T-cell (primary cell): Measurements from ENCODE around the gene CDKN2B. TPM values are rescaled to one million over a fixed set of nuclear protein-coding genes. Genes with fewer than 3 reads are reported as not detected.
A peak's percentile ranks its signal among the peaks of the same experiment; 100 is the strongest.

Source experiments
- ATAC-seq, 4 experiments: fragments of 200-7000 bp in 3 of 4; fragments of 150-1000 bp in 1 of 4; cut with Tn5 transposase; replicated peaks in 1 of 4; 1 replicate in 3 of 4; 2 replicates in 1 of 4; pipeline ENCODE4 v1.10.0; 2021; ENCODE audit warnings: moderate library complexity in 3 of 4, mild to moderate bottlenecking in 2 of 4, moderate number of reproducible peaks in 1 of 4
- CTCF ChIA-PET, 2 donors: fragments of 300-600 bp; sonication (Branson Sonifier 250); formaldehyde crosslinking; loops; one replicate each; lab custom pipeline; 2022; ENCODE audit warnings: antibody characterized with exemption in 2 of 2; lab: Charles Lee
- POLR2A ChIA-PET, 2 donors: fragments of 300-600 bp; sonication (Branson Sonifier 250); formaldehyde crosslinking; loops; one replicate each; lab custom pipeline; 2022; ENCODE audit warnings: antibody characterized with exemption in 2 of 2; lab: Charles Lee
- DNase-seq, 35 experiments: peaks; one replicate each; pipeline versions ENCODE4 v3.0.0 to v3.0.0-alpha.2; 2013 to 2023
- H3K27ac ChIP-seq: one replicate; pipeline ENCODE4 v1.5.1; 2013; ENCODE audit warnings: low read length
- H3K27me3 ChIP-seq, 2 experiments: replicated peaks in 1 of 2; 1 replicate in 1 of 2; 2 replicates in 1 of 2; pipeline versions ENCODE4 v1.6.1 to v1.7.0; 2013; ENCODE audit warnings: low read length in 1 of 2, mixed read lengths in 1 of 2; ENCODE audit not compliant: control insufficient read depth in 2 of 2, insufficient read depth in 2 of 2; ENCODE audit errors: extremely low read depth in 1 of 2
- H3K36me3 ChIP-seq, 2 donors: 1 replicate in 1 of 2; 2 replicates in 1 of 2; pipeline versions ENCODE4 v1.6.1 to v1.7.0; 2013; ENCODE audit warnings: low read length in 1 of 2; ENCODE audit not compliant: control insufficient read depth in 2 of 2, insufficient read depth in 1 of 2; ENCODE audit errors: extremely low read depth in 1 of 2
- H3K4me1 ChIP-seq, 2 experiments: 1 replicate in 1 of 2; 2 replicates in 1 of 2; pipeline versions ENCODE4 v1.6.1 to v1.7.0; 2013; ENCODE audit warnings: low read length in 2 of 2, mixed read lengths in 1 of 2; ENCODE audit not compliant: insufficient read depth in 2 of 2, control insufficient read depth in 1 of 2; ENCODE audit errors: extremely low read depth in 1 of 2
- H3K4me3 ChIP-seq, 2 donors: 1 replicate in 1 of 2; 2 replicates in 1 of 2; pipeline versions ENCODE4 v1.5.1 to v1.7.0; 2013; ENCODE audit warnings: mild to moderate bottlenecking in 2 of 2, low read length in 1 of 2, moderate library complexity in 1 of 2; ENCODE audit not compliant: control insufficient read depth in 1 of 2; ENCODE audit errors: extremely low read depth in 1 of 2
- H3K9me3 ChIP-seq: 2 replicates; pipeline ENCODE4 v1.7.0; 2013
- H3K27ac Mint-ChIP-seq, 2 donors: one replicate each; pipeline ENCODE4 v1.8.0; 2020 to 2021; ENCODE audit warnings: mild to moderate bottlenecking in 2 of 2, mixed read lengths in 2 of 2
- H3K27me3 Mint-ChIP-seq, 2 donors: one replicate each; pipeline ENCODE4 v1.8.0; 2021 to 2022; ENCODE audit warnings: mixed read lengths in 2 of 2
- H3K36me3 Mint-ChIP-seq: one replicate; pipeline ENCODE4 v1.8.0; 2021; ENCODE audit warnings: mixed read lengths
- H3K4me1 Mint-ChIP-seq, 3 donors: one replicate each; pipeline ENCODE4 v1.8.0; 2020 to 2022; ENCODE audit warnings: mixed read lengths in 3 of 3, mild to moderate bottlenecking in 1 of 3
- H3K4me3 Mint-ChIP-seq, 3 donors: one replicate each; pipeline ENCODE4 v1.8.0; 2020 to 2022; ENCODE audit warnings: mild to moderate bottlenecking in 3 of 3, mixed read lengths in 3 of 3, moderate library complexity in 3 of 3
- H3K9me3 Mint-ChIP-seq, 3 donors: one replicate each; pipeline ENCODE4 v1.8.0; 2020 to 2022; ENCODE audit warnings: mixed read lengths in 3 of 3
- WGBS: methylation state at CpG from one replicate; pipeline ENCODE4 v1.1.5; 2013; ENCODE audit warnings: missing lambda C conversion rate; ENCODE audit not compliant: insufficient coverage; 5-methylcytosine and 5-hydroxymethylcytosine counted together
- total RNA-seq, 35 experiments: library from RNA in 6 of 35; stranded (reverse) in 6 of 35; fragments of 120-200 nt in 1 of 35; gene quantifications; one replicate each; pipeline versions ENCODE4 v1.2.1 to v1.2.4 and lab custom pipeline; 2013 to 2026

CDKN2B gene
- total RNA-seq, 5 donors from 2014 or later (not counting 1 experiment from before 2014, with no cell fraction given) = 0.33 to 4.4 (median 1.4) TPM

- ChIA-PET POLR2A (interaction anchor here in 1 of 2 donors (0.7 kb wide), 1 partner anchor 155 kb away, joined by 4 read pairs; no protein-coding TSS in a partner anchor), CTCF (interaction anchor here in 1 of 2 donors (0.5 to 1.4 kb wide), 6 partner anchors 24 to 199 kb away, joined by 3 to 8 read pairs (median 4); no protein-coding TSS in a partner anchor)
- no peak overlapping the region for H3K27ac Mint-ChIP-seq
- no peaks in the 10 kb centered on the region for H3K9me3 Mint-ChIP-seq
- Histone ChIP-seq H3K27ac (no peak overlapping the region), H3K36me3 (no peaks in the 10 kb centered on the region), H3K4me1 (peaks cover 6 to 13% of the 10 kb centered on the region in 2 experiments), H3K9me3 (no peaks in the 10 kb centered on the region), H3K4me3 (no peak overlapping the region), H3K27me3 (peaks cover 16 to 27% of the 10 kb centered on the region in 2 experiments)
- peaks cover 38% of the 10 kb centered on the region in 2 donors for H3K27me3 Mint-ChIP-seq
- no peak overlapping the region for H3K4me3 Mint-ChIP-seq
- H3K36me3 Mint-ChIP-seq = no peaks in the 10 kb centered on the region
- peaks cover 12 to 17% (median 13%) of the 10 kb centered on the region in 3 donors for H3K4me1 Mint-ChIP-seq
- peak in 1 of 35 experiments; percentile 41 for DNase-seq
- 13% methylated on average over 7 of the region's 13 CpGs for WGBS
- no peak for ATAC-seq
Measured at GRCh38 chr9:22010866-22011625, 1.9 kb upstream of the CDKN2B start.

GRCh38 chr9:22009506-22009867, 382 bp upstream of the CDKN2B start:
- H3K36me3 Mint-ChIP-seq = no peaks in the 10 kb centered on the region

GRCh38 chr9:22008384-22008716, 755 bp downstream of the CDKN2B start:
- Mint-ChIP-seq H3K4me3 (peak overlapping the region; percentile 68 to 85 (median 81)), H3K36me3 (peaks cover 3% of the 10 kb centered on the region), H3K9me3 (no peaks in the 10 kb centered on the region), H3K4me1 (peaks cover 22 to 34% (median 26%) of the 10 kb centered on the region in 3 donors), H3K27me3 (peaks cover 59 to 62% of the 10 kb centered on the region in 2 donors), H3K27ac (peak overlapping the region in 1 of 2 donors; percentile 46)
- WGBS = 2% methylated on average over 6 of the region's 8 CpGs
- Histone ChIP-seq H3K9me3 (no peaks in the 10 kb centered on the region), H3K36me3 (no peaks in the 10 kb centered on the region), H3K4me1 (peaks cover 9 to 24% of the 10 kb centered on the region in 2 experiments), H3K27me3 (peaks cover 30 to 39% of the 10 kb centered on the region in 2 experiments), H3K27ac (no peak overlapping the region), H3K4me3 (peak overlapping the region; percentile 61 to 77)
- no peak for DNase-seq
- CTCF ChIA-PET = interaction anchor here (0.5 to 3.4 kb wide), 23 partner anchors 13 to 451 kb away, joined by 3 to 55 read pairs (median 4); partner anchors contain the start of genes CDKN2A (in 2 of the 2) and CDKN2B-AS1 (in 2 of the 2)
- ATAC-seq = no peak
- POLR2A ChIA-PET = interaction anchor here in 1 of 2 donors (0.5 to 0.6 kb wide), 2 partner anchors 65 to 195 kb away, joined by 3 read pairs; no protein-coding TSS in a partner anchor

More at GRCh38 chr9:22009506-22009867, 382 bp upstream of the CDKN2B start:
- Histone ChIP-seq H3K4me1 (peaks cover 9 to 24% of the 10 kb centered on the region in 2 experiments), H3K36me3 (no peaks in the 10 kb centered on the region), H3K9me3 (no peaks in the 10 kb centered on the region), H3K27ac (no peak overlapping the region), H3K4me3 (peak overlapping the region; percentile 61 to 77), H3K27me3 (peaks cover 25 to 39% of the 10 kb centered on the region in 2 experiments)
- Mint-ChIP-seq H3K9me3 (no peaks in the 10 kb centered on the region), H3K4me1 (peaks cover 22 to 32% (median 24%) of the 10 kb centered on the region in 3 donors), H3K4me3 (peak overlapping the region; percentile 68 to 85 (median 81)), H3K27ac (no peak overlapping the region), H3K27me3 (peaks cover 52 to 53% of the 10 kb centered on the region in 2 donors)
- CTCF ChIA-PET = interaction anchor here (0.7 to 3.4 kb wide), 12 partner anchors 14 to 206 kb away, joined by 3 to 55 read pairs (median 4); partner anchors contain the start of genes CDKN2A (in 1 of the 2) and CDKN2B-AS1 (in 1 of the 2)
- DNase-seq (no peak), ATAC-seq (peak in 2 of 4 experiments; percentile 7 to 11)
- 21% methylated on average over 2 of the region's 6 CpGs for WGBS
- POLR2A ChIA-PET = interaction anchor here in 1 of 2 donors (0.6 kb wide), 1 partner anchor 396 kb away, joined by 4 read pairs; no protein-coding TSS in a partner anchor

GRCh38 chr9:22005702-22006606, 3.2 kb downstream of the CDKN2B start:
- no peak for ATAC-seq
- WGBS = 27% methylated on average over 37 of the region's 44 CpGs
- POLR2A ChIA-PET = no interaction called here

GRCh38 chr9:22005021-22005701, 3.9 kb downstream of the CDKN2B start:
- DNase-seq = peak in 1 of 35 experiments; percentile 40
- Mint-ChIP-seq H3K27ac (peak overlapping the region in 1 of 2 donors; percentile 29), H3K9me3 (no peaks in the 10 kb centered on the region), H3K4me1 (peaks cover 22 to 30% (median 26%) of the 10 kb centered on the region in 3 donors), H3K36me3 (peaks cover 3% of the 10 kb centered on the region), H3K4me3 (peak overlapping the region; percentile 14 to 51 (median 37)), H3K27me3 (peaks cover 52 to 62% of the 10 kb centered on the region in 2 donors)
- peak in 1 of 4 experiments; percentile 41 for ATAC-seq
- no peak overlapping the region for H3K27ac ChIP-seq
- peaks cover 9 to 24% of the 10 kb centered on the region in 2 experiments for H3K4me1 ChIP-seq
- H3K27me3 ChIP-seq = peaks cover 28 to 33% of the 10 kb centered on the region in 2 experiments
- H3K36me3 ChIP-seq = no peaks in the 10 kb centered on the region
- H3K4me3 ChIP-seq = no peak overlapping the region
- WGBS = 24% methylated on average over 15 of the region's 25 CpGs
- H3K9me3 ChIP-seq = no peaks in the 10 kb centered on the region
- POLR2A ChIA-PET = no interaction called here
- CTCF ChIA-PET = no interaction called here

More at GRCh38 chr9:22005702-22006606, 3.2 kb downstream of the CDKN2B start:
- Histone ChIP-seq H3K27ac (no peak overlapping the region), H3K27me3 (peaks cover 31 to 33% of the 10 kb centered on the region in 2 experiments), H3K9me3 (no peaks in the 10 kb centered on the region), H3K4me1 (peaks cover 9 to 24% of the 10 kb centered on the region in 2 experiments), H3K4me3 (no peak overlapping the region), H3K36me3 (no peaks in the 10 kb centered on the region)
- Mint-ChIP-seq H3K27me3 (peaks cover 58 to 67% of the 10 kb centered on the region in 2 donors), H3K27ac (no peak overlapping the region), H3K4me1 (peaks cover 22 to 34% (median 26%) of the 10 kb centered on the region in 3 donors), H3K36me3 (peaks cover 3% of the 10 kb centered on the region), H3K9me3 (no peaks in the 10 kb centered on the region), H3K4me3 (peak overlapping the region; percentile 7 to 51 (median 14))
- CTCF ChIA-PET = interaction anchor here in 1 of 2 donors (3.4 kb wide), 1 partner anchor 193 kb away, joined by 55 read pairs; no protein-coding TSS in a partner anchor
- no peak for DNase-seq
